HFF-Myc (cell line): ENCODE data around the gene FAM222A.

Experiments used
- DNase-seq: peaks from one replicate; pipeline ENCODE4 v3.0.0-alpha.2; 2011; ENCODE audit warnings: low read depth; ENCODE audit errors: extremely low read depth
- H3K4me3 ChIP-seq: replicated peaks from 2 replicates; pipeline ENCODE4 v1.5.1; 2011; ENCODE audit warnings: low read depth, mild to moderate bottlenecking, control low read depth, low read length
- CTCF ChIP-seq: IDR thresholded peaks from 2 replicates; pipeline ENCODE4 v1.5.1; 2012; ENCODE audit warnings: mild to moderate bottlenecking, low read depth, low read length, control low read depth; ENCODE audit errors: missing control alignments

FAM222A gene

DNA sequence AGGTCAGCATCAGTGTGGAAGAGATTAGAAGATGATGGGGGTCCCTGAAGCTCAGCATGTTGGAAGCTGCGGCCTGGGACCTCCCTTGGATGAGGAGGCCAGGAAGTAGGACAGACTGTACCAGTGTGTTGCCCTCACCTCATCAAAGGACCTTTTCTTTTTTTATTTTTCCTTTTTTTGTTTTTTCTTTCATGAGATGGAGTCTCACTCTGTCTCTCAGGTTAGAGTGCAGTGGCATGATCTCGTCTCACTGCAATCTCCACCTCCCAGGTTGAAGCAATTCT, 16.4 kb upstream of the FAM222A start:
- no peak for TF ChIP-seq CTCF
- DNase-seq = no peak
- H3K4me3 ChIP-seq = no peak overlapping the region

DNA sequence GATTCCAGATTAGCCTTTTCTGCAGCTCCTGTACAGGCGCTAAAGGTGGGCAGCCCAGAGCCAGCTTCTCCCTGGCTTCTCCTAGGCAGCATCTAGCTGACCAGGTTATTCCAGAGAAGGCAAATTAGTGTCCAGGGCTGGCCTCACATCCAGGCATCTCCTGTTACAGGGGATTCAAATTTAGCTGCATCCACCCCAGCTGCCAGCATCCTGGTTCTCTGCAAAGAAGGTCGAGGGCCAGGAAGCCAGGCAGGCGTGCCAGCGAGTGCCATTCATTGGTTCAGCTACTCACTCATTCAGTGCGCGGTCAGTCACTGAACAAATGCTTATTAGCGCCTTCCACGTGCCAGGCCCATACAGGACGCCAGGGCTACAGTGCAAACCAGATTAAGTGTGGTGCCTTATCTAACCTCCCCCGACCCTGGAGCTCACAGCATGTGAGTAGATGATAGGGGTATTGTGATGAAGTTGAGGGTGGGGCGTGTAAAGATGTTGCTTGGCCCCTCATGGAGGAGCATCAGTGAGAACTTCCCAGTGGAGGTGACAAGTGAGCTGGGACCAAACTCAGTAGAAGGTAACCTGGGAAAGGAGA, 15.7 kb upstream of the FAM222A start:
- DNase-seq = no peak
- H3K4me3 ChIP-seq = no peak overlapping the region
- TF ChIP-seq CTCF = no peak

- H3K4me3 ChIP-seq = no peak overlapping the region
- no peak for TF ChIP-seq CTCF
- no peak for DNase-seq
These were observed 14.8 kb upstream of the FAM222A start for GRCh38 chr12:109698820-109699219.

- no peak for DNase-seq
- no peak for TF ChIP-seq CTCF
- no peak overlapping the region for H3K4me3 ChIP-seq
These were observed 12.6 kb upstream of the FAM222A start for GRCh38 chr12:109701064-109701463.

DNA sequence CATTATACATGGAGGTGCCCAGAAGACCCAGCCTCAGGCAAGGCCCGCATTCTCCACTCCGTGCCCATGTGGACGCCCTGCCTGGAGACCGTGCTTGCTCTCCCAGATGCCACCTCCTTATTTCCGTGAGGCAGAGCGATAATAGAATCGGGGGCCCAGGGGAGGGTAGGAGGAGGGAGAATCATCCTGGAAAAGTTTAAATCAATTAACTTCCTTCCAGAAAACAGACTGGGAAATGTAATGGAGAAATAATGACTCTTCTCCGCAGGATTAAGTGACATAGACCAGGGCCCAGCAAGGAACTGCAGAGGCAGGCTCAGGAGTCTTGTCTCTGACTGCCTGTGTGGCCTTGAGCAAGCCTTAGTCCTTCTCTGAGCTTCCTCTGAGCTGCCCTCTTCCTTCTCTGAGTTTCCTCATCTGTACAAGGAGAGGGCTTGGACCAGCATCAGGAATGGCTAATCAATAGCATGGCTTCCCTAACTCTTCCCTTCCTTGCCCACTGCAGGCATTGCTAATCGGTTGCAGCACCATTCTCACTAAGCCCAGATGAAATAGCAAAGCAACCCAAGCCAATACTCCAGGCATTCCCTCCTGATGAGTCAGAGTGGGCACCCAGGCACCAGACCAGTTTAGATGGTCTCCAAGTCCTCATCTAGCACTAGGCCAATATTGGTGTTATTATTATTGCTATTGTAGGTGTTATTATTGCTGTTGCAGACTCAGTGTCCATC, 11.3 kb upstream of the FAM222A start:
- no peak for DNase-seq
- no peak overlapping the region for H3K4me3 ChIP-seq
- TF ChIP-seq CTCF = no peak

DNA sequence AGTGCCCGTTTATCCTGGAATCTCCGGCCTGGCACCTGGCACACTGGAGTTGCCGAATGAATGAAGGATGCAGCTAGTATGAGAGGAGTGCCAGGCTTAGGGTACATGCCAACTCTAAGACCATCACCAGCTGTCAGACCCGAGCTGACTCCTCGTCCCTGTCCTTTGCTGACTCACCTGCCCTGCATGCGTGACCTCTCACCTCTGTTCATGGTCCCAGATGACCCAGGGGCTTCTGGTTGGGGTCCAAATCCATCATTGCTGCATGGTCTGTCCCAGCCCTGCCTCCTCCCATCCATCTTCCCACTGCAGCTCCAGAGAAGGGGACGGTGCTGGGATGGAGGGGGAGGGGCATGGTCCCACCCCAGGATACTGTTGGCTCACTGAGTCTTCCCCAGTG, 9.9 kb upstream of the FAM222A start:
- no peak for TF ChIP-seq CTCF
- H3K4me3 ChIP-seq = no peak overlapping the region
- DNase-seq = no peak

DNA sequence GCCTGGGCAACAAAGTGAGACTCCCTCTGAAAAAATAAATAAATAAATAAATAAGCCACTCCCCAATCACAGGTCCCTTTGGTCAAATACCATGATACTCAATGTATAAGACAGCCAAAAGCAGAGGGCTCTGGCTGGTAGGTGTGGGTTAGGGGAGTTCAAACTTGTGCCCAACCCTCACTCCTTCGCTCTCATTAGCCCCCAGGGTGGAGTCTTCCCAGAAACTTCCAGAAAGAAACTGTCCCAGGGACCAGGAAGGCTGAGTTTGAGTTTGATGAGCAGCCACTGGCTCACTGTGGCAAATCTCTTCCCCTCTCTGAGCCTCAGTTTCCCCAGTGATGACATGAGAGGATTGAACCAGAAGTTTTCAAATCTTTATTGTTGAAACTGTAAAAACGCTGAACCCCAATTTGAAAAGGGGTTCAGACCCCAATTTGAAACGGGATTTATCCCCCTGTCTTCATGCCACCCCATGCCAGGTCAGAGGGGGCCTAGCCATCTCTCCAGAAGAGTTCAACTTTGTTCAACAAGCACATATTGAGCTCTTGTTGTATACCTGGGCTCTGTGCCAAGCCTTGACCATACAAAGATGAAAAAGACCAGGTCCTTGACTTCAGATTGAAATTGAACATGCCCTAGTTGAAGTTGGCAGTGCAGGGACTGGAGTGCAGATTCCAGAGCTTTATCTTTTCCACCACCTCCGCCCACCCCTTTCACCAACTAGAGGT, 9.1 kb upstream of the FAM222A start:
- DNase-seq = no peak
- H3K4me3 ChIP-seq = no peak overlapping the region
- TF ChIP-seq CTCF = no peak
